ENCODE results near the gene MPO.

DNA sequence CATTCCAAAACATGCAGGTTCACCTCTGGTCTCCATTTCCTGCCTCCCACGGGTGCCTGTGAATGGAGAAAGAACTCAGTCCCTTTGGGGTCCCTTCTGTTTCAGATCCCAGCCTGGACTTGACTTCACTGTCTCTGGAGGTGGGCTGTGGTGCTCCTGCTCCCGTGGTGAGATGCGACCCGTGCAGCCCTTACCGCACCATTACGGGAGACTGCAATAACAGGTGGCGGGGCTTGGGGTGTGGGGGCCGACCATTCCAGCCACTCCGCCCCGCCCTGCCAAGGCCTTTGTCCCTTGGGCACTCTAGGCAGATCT, 31.8 kb downstream of the MPO start:
- TF ChIP-seq, protein P1, sequence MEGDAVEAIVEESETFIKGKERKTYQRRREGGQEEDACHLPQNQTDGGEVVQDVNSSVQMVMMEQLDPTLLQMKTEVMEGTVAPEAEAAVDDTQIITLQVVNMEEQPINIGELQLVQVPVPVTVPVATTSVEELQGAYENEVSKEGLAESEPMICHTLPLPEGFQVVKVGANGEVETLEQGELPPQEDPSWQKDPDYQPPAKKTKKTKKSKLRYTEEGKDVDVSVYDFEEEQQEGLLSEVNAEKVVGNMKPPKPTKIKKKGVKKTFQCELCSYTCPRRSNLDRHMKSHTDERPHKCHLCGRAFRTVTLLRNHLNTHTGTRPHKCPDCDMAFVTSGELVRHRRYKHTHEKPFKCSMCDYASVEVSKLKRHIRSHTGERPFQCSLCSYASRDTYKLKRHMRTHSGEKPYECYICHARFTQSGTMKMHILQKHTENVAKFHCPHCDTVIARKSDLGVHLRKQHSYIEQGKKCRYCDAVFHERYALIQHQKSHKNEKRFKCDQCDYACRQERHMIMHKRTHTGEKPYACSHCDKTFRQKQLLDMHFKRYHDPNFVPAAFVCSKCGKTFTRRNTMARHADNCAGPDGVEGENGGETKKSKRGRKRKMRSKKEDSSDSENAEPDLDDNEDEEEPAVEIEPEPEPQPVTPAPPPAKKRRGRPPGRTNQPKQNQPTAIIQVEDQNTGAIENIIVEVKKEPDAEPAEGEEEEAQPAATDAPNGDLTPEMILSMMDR (IDR thresholded peaks at IDR 0.05): no peak
- TF ChIP-seq POLR2A (IDR thresholded peaks at IDR 0.05): no peak

Data from thyroid gland (tissue), 4 donors.